Measurements from ENCODE around the gene YWHAE.

Gene YWHAE

DNA sequence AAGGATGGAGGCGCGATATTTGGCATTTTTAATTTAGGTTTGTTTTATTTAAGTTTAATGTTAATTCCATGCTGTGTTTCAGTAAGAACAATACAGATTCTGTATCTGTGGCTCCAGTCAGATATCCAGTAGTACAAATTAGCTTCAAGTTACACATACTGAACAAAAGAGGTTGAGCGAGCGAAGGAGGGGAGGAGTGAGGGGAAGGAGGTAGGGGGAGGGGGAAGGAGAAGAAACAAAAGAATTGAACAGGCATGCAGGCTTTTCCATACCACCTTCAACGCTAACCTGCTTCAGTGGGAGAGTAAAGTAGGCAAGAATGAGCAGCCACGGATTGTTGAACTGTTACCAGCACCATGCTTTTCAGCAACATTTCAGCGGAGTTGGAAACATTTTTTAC, 55.5 kb downstream of the YWHAE start:
- POLR2A ChIA-PET, result no interaction called here

DNA sequence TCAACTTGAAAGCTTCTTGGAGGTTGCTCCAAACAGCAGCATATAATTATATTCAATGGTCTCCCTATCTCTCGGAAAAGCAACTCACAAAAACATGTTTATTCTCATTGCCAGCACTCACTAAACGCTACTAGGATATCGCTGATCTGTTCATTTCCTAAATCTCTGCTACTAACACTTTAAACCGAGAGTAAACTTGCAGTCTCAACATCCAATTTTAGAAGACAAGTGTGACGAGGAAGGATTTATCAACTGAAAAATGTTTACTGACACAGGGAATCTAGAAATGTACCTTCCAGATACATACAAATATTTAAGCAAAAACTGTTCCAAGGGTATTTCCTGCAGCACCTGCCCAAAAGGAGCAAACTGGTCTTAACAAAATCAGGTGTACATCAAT, 56.5 kb downstream of the YWHAE start:
- no peak overlapping the region for H3K27ac ChIP-seq (ENCODE audit: insufficient read depth in 1 of 2, low read depth in 1 of 2, low read length in 2 of 2, poor library complexity in 1 of 2, severe bottlenecking in 2 of 2)
- H3K27me3 ChIP-seq (replicated peaks in 2 of 5; ENCODE audit: control insufficient read depth in 4 of 5, insufficient read depth in 5 of 5, low read length in 4 of 5), result no peaks in the 10 kb centered on the region
- H3K9me3 ChIP-seq (ENCODE audit: control extremely low read depth in 1 of 5, control insufficient read depth in 4 of 5, insufficient read depth in 2 of 5, low read depth in 1 of 5, low read length in 4 of 5), result no peaks in the 10 kb centered on the region
- no peak overlapping the region for H3K4me3 ChIP-seq (ENCODE audit: control insufficient read depth in 1 of 7, extremely low read depth in 1 of 7, insufficient read depth in 4 of 7, low read depth in 2 of 7, low read length in 6 of 7)
- no peaks in the 10 kb centered on the region for H3K4me1 ChIP-seq (ENCODE audit: control extremely low read depth in 1 of 4, control insufficient read depth in 4 of 4, insufficient read depth in 4 of 4, low read length in 3 of 4)
- WGBS (ENCODE audit: insufficient coverage), result 98% methylated on average over 5 of the region's 5 CpGs
- peaks cover 11 to 48% (median 38%) of the 10 kb centered on the region in 4 experiments for H3K36me3 ChIP-seq (ENCODE audit: control insufficient read depth in 4 of 4, insufficient read depth in 4 of 4, low read length in 3 of 4)
- DNase-seq, result no peak
- POLR2A ChIA-PET, result no interaction called here
- CTCF ChIA-PET, result no interaction called here

More for the DNA sequence above, 55.5 kb downstream of the YWHAE start:
- CTCF ChIA-PET, result interaction anchor here (0.7 kb wide), 1 partner anchor 20 kb away, joined by 3 read pairs; no protein-coding TSS in a partner anchor
- DNase-seq, result no peak
- no peaks in the 10 kb centered on the region for H3K27me3 ChIP-seq (replicated peaks in 2 of 5; ENCODE audit: control insufficient read depth in 4 of 5, insufficient read depth in 5 of 5, low read length in 4 of 5)
- H3K4me1 ChIP-seq (ENCODE audit: control extremely low read depth in 1 of 4, control insufficient read depth in 4 of 4, insufficient read depth in 4 of 4, low read length in 3 of 4), result no peaks in the 10 kb centered on the region
- WGBS (ENCODE audit: insufficient coverage), result 100% methylated on average over 2 of the region's 7 CpGs
- peaks cover 11 to 52% (median 43%) of the 10 kb centered on the region in 4 experiments for H3K36me3 ChIP-seq (ENCODE audit: control insufficient read depth in 4 of 4, insufficient read depth in 4 of 4, low read length in 3 of 4)
- H3K27ac ChIP-seq (ENCODE audit: insufficient read depth in 1 of 2, low read depth in 1 of 2, low read length in 2 of 2, poor library complexity in 1 of 2, severe bottlenecking in 2 of 2), result no peak overlapping the region
- no peaks in the 10 kb centered on the region for H3K9me3 ChIP-seq (ENCODE audit: control extremely low read depth in 1 of 5, control insufficient read depth in 4 of 5, insufficient read depth in 2 of 5, low read depth in 1 of 5, low read length in 4 of 5)
- no peak overlapping the region for H3K4me3 ChIP-seq (ENCODE audit: control insufficient read depth in 1 of 7, extremely low read depth in 1 of 7, insufficient read depth in 4 of 7, low read depth in 2 of 7, low read length in 6 of 7)

DNA sequence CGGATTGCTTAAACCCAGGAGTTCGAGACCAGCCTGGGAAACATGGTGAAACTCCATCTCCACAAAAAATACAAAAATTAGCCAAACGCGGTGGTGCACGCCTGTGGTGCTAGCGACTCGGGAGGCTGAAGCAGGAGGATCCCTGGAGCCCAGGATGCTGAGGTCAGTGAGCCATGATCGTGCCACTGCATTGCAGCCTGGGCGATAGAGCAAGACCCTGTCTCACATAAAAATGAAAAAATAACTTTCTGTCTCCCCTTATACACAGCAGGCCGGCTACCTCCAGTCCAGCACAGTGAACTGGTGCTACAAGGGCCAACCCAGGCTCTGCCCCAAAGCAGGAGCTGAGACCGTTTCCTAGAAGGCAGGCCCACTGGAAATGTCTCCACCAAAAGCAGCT, 59.7 kb downstream of the YWHAE start:
- Histone ChIP-seq H3K4me1 (ENCODE audit: control extremely low read depth in 1 of 4, control insufficient read depth in 4 of 4, insufficient read depth in 4 of 4, low read length in 3 of 4) (no peaks in the 10 kb centered on the region), H3K4me3 (ENCODE audit: control insufficient read depth in 1 of 7, extremely low read depth in 1 of 7, insufficient read depth in 4 of 7, low read depth in 2 of 7, low read length in 6 of 7) (no peak overlapping the region), H3K27me3 (replicated peaks in 2 of 5; ENCODE audit: control insufficient read depth in 4 of 5, insufficient read depth in 5 of 5, low read length in 4 of 5) (no peaks in the 10 kb centered on the region), H3K36me3 (ENCODE audit: control insufficient read depth in 4 of 4, insufficient read depth in 4 of 4, low read length in 3 of 4) (peaks cover 4 to 21% (median 17%) of the 10 kb centered on the region in 4 experiments), H3K27ac (ENCODE audit: insufficient read depth in 1 of 2, low read depth in 1 of 2, low read length in 2 of 2, poor library complexity in 1 of 2, severe bottlenecking in 2 of 2) (no peak overlapping the region), H3K9me3 (ENCODE audit: control extremely low read depth in 1 of 5, control insufficient read depth in 4 of 5, insufficient read depth in 2 of 5, low read depth in 1 of 5, low read length in 4 of 5) (no peaks in the 10 kb centered on the region)
- DNase-seq, result no peak
- POLR2A ChIA-PET, result interaction anchor here (1.2 kb wide), 1 partner anchor 142 kb away, joined by 4 read pairs; no protein-coding TSS in a partner anchor
- 99% methylated on average over 8 of the region's 11 CpGs for whole genome bisulfite sequencing (ENCODE audit: insufficient coverage)
- CTCF ChIA-PET, result interaction anchor here (0.8 to 1.9 kb wide), 2 partner anchors 9 to 22 kb away, joined by 3 to 12 read pairs; no protein-coding TSS in a partner anchor

DNA sequence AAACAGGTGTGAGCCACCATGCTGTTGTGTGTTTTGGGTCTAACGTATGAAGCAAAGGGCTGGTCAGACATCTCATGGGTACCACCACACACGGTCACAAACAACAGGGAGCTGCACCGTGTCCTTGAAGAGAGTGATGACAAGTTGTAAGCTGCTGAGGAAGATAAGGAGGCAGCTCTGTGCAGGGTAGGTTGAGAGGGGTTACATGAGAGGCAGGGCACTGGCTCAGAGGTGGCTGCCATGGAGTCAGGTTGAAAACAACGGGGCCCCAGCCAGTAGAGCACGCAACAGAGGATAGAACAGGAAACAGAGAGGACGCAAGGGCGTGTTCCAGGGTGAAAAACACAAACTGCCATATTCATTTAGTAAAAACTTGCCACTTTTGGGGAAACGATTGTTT, 68.3 kb downstream of the YWHAE start:
- Histone ChIP-seq H3K4me3 (ENCODE audit: control insufficient read depth in 1 of 7, extremely low read depth in 1 of 7, insufficient read depth in 4 of 7, low read depth in 2 of 7, low read length in 6 of 7) (no peak overlapping the region), H3K27me3 (replicated peaks in 2 of 5; ENCODE audit: control insufficient read depth in 4 of 5, insufficient read depth in 5 of 5, low read length in 4 of 5) (peaks cover 0 to 6% (median 2%) of the 10 kb centered on the region in 5 experiments), H3K4me1 (ENCODE audit: control extremely low read depth in 1 of 4, control insufficient read depth in 4 of 4, insufficient read depth in 4 of 4, low read length in 3 of 4) (peaks cover 0 to 8% (median under 1%) of the 10 kb centered on the region in 4 experiments), H3K9me3 (ENCODE audit: control extremely low read depth in 1 of 5, control insufficient read depth in 4 of 5, insufficient read depth in 2 of 5, low read depth in 1 of 5, low read length in 4 of 5) (no peaks in the 10 kb centered on the region), H3K36me3 (ENCODE audit: control insufficient read depth in 4 of 4, insufficient read depth in 4 of 4, low read length in 3 of 4) (no peaks in the 10 kb centered on the region), H3K27ac (ENCODE audit: insufficient read depth in 1 of 2, low read depth in 1 of 2, low read length in 2 of 2, poor library complexity in 1 of 2, severe bottlenecking in 2 of 2) (no peak overlapping the region)
- WGBS (ENCODE audit: insufficient coverage), result 28% methylated on average over 4 of the region's 8 CpGs
- ChIA-PET CTCF (interaction anchor here (0.8 to 4.6 kb wide), 10 partner anchors 9 to 209 kb away, joined by 3 to 36 read pairs (median 6); no protein-coding TSS in a partner anchor), POLR2A (interaction anchor here (0.8 to 1.0 kb wide), 2 partner anchors 9 to 17 kb away, joined by 5 to 9 read pairs; no protein-coding TSS in a partner anchor)
- DNase-seq, result peak; percentile 47 to 95 (median 87)

DNA sequence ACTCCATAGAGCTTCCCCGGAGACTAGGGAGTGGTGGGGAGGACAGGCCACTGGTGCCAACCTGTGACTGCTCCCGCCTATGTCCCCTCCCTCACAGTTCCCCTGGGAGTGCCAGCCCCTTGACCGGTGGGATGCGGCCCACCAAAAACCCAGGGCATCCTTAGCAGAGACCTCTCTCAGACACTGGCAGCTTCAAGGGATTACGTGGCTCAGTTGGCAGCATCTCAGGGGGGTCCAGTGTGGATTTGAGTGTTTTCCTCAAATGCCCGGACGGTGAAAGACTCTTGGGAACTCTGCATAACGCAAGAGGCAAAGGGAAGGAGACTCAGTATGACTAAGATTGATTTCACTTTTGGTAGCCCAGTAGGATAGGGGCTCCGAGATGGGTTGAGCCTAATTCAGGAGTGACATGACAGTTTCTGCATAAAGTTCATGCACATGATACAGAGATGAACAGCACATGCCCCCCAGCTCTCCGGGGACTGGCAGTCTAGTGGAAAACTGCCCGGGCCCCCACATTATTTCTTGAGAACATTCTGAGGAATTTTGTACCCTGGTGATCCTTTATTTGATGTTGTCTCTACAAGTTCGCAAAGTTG, 70.2 kb downstream of the YWHAE start:
- Histone ChIP-seq H3K36me3 (ENCODE audit: control insufficient read depth in 4 of 4, insufficient read depth in 4 of 4, low read length in 3 of 4) (no peaks in the 10 kb centered on the region), H3K27me3 (replicated peaks in 2 of 5; ENCODE audit: control insufficient read depth in 4 of 5, insufficient read depth in 5 of 5, low read length in 4 of 5) (peaks cover 0 to 6% (median 2%) of the 10 kb centered on the region in 5 experiments), H3K9me3 (ENCODE audit: control extremely low read depth in 1 of 5, control insufficient read depth in 4 of 5, insufficient read depth in 2 of 5, low read depth in 1 of 5, low read length in 4 of 5) (no peaks in the 10 kb centered on the region), H3K4me3 (ENCODE audit: control insufficient read depth in 1 of 7, extremely low read depth in 1 of 7, insufficient read depth in 4 of 7, low read depth in 2 of 7, low read length in 6 of 7) (no peak overlapping the region), H3K4me1 (ENCODE audit: control extremely low read depth in 1 of 4, control insufficient read depth in 4 of 4, insufficient read depth in 4 of 4, low read length in 3 of 4) (peaks cover 0 to 8% (median under 1%) of the 10 kb centered on the region in 4 experiments), H3K27ac (ENCODE audit: insufficient read depth in 1 of 2, low read depth in 1 of 2, low read length in 2 of 2, poor library complexity in 1 of 2, severe bottlenecking in 2 of 2) (no peak overlapping the region)
- ChIA-PET POLR2A (interaction anchor here (0.5 kb wide), 1 partner anchor 30 kb away, joined by 3 read pairs; no protein-coding TSS in a partner anchor), CTCF (interaction anchor here (1.2 to 4.6 kb wide), 4 partner anchors 9 to 70 kb away, joined by 3 to 36 read pairs (median 4); no protein-coding TSS in a partner anchor)
- DNase-seq, result no peak
- 86% methylated on average over 12 of the region's 12 CpGs for WGBS (ENCODE audit: insufficient coverage)

DNA sequence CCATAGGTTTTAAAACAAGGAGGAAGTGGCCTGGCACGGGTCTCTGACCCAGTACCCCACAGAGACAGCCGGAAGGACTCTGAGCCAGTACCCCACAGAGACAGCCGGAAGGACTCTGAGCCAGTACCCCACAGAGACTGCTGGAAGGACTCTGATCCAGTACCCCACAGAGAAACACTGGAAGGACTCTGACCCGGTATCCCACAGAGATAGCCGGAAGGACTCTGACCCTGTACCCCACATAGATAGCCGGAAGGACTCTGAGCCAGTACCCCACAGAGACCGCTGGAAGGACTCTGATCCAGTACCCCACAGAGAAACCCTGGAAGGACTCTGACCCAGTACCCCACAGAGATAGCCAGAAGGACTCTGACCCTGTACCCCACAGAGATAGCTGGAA, 71.6 kb downstream of the YWHAE start:
- no peak overlapping the region for H3K27ac ChIP-seq (ENCODE audit: insufficient read depth in 1 of 2, low read depth in 1 of 2, low read length in 2 of 2, poor library complexity in 1 of 2, severe bottlenecking in 2 of 2)
- DNase-seq, result no peak
- H3K27me3 ChIP-seq (replicated peaks in 2 of 5; ENCODE audit: control insufficient read depth in 4 of 5, insufficient read depth in 5 of 5, low read length in 4 of 5), result peaks cover 0 to 11% (median 2%) of the 10 kb centered on the region in 5 experiments
- CTCF ChIA-PET, result no interaction called here
- peaks cover 0 to 8% (median under 1%) of the 10 kb centered on the region in 4 experiments for H3K4me1 ChIP-seq (ENCODE audit: control extremely low read depth in 1 of 4, control insufficient read depth in 4 of 4, insufficient read depth in 4 of 4, low read length in 3 of 4)
- H3K4me3 ChIP-seq (ENCODE audit: control insufficient read depth in 1 of 7, extremely low read depth in 1 of 7, insufficient read depth in 4 of 7, low read depth in 2 of 7, low read length in 6 of 7), result no peak overlapping the region
- no peaks in the 10 kb centered on the region for H3K9me3 ChIP-seq (ENCODE audit: control extremely low read depth in 1 of 5, control insufficient read depth in 4 of 5, insufficient read depth in 2 of 5, low read depth in 1 of 5, low read length in 4 of 5)
- no peaks in the 10 kb centered on the region for H3K36me3 ChIP-seq (ENCODE audit: control insufficient read depth in 4 of 4, insufficient read depth in 4 of 4, low read length in 3 of 4)
- 46% methylated on average over 5 of the region's 7 CpGs for WGBS (ENCODE audit: insufficient coverage)
- POLR2A ChIA-PET, result no interaction called here

DNA sequence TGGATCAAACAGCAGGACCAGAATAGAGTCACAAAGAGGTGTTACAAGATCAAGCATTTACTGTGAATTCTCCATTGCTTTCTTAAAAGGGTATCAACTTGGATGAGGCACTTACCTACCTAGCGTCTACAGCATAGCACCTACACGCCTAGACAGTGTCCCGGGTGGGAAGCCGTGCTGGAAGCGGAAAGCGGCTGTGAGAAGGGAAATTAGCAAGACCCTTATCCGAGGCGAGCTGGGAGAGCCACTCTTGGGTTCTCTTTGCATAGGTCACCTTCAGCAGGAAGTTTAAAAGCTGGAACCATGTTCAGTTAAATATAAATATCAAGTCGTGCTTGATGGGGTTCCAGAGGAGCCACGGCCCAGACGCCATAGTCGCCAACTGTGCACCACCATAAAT, 74.3 kb downstream of the YWHAE start:
- CTCF ChIA-PET, result interaction anchor here (0.6 kb wide), 1 partner anchor 98 kb away, joined by 3 read pairs; no protein-coding TSS in a partner anchor
- Histone ChIP-seq H3K4me3 (ENCODE audit: control insufficient read depth in 1 of 7, extremely low read depth in 1 of 7, insufficient read depth in 4 of 7, low read depth in 2 of 7, low read length in 6 of 7) (no peak overlapping the region), H3K4me1 (ENCODE audit: control extremely low read depth in 1 of 4, control insufficient read depth in 4 of 4, insufficient read depth in 4 of 4, low read length in 3 of 4) (no peaks in the 10 kb centered on the region), H3K27me3 (replicated peaks in 2 of 5; ENCODE audit: control insufficient read depth in 4 of 5, insufficient read depth in 5 of 5, low read length in 4 of 5) (peaks cover 0 to 11% (median 2%) of the 10 kb centered on the region in 5 experiments), H3K9me3 (ENCODE audit: control extremely low read depth in 1 of 5, control insufficient read depth in 4 of 5, insufficient read depth in 2 of 5, low read depth in 1 of 5, low read length in 4 of 5) (no peaks in the 10 kb centered on the region), H3K27ac (ENCODE audit: insufficient read depth in 1 of 2, low read depth in 1 of 2, low read length in 2 of 2, poor library complexity in 1 of 2, severe bottlenecking in 2 of 2) (no peak overlapping the region), H3K36me3 (ENCODE audit: control insufficient read depth in 4 of 4, insufficient read depth in 4 of 4, low read length in 3 of 4) (no peaks in the 10 kb centered on the region)
- POLR2A ChIA-PET, result no interaction called here
- DNase-seq, result no peak
- WGBS (ENCODE audit: insufficient coverage), result 86% methylated on average over 12 of the region's 12 CpGs

Data from common myeloid progenitor, CD34-positive (primary cell).